Bronchial epithelial cell (primary cell): Measurements from ENCODE around the gene DNAJC28. TPM values are rescaled to one million over a fixed set of nuclear protein-coding genes. Genes with fewer than 3 reads are reported as not detected.
"Not testable (repeated sequence)": the region's sequence is repeated elsewhere in the genome, so short reads cannot be mapped to it uniquely, and the experiment has no call there.

Source experiments
- DNase-seq: peaks from one replicate; pipeline ENCODE4 v3.0.0-alpha.2; 2010; ENCODE audit warnings: low read depth
- FAIRE-seq: peaks from 2 replicates; lab custom pipeline; 2011; peaks lifted over from hg19 to GRCh38; lab: Jason Lieb, UNC
- H3K27me3 ChIP-seq: 2 replicates; pipeline ENCODE4 v1.5.1; 2011; ENCODE audit warnings: low read length; ENCODE audit not compliant: control insufficient read depth, insufficient read depth
- H3K36me3 ChIP-seq: 2 replicates; pipeline ENCODE4 v1.5.1; 2011; ENCODE audit warnings: low read length; ENCODE audit not compliant: control insufficient read depth, insufficient read depth
- H3K4me3 ChIP-seq: 2 replicates; pipeline ENCODE4 v1.5.1; 2011; ENCODE audit warnings: mild to moderate bottlenecking, low read depth, low read length, control low read depth
- CTCF ChIP-seq: IDR thresholded peaks from 2 replicates; pipeline ENCODE4 v1.5.1; 2011; ENCODE audit warnings: mild to moderate bottlenecking, moderate library complexity, low read length, control low read depth, inconsistent platforms; ENCODE audit not compliant: insufficient read depth, severe bottlenecking
- total RNA-seq: library from RNA; depleted of rRNA; stranded (reverse); fragments of >200 nt; gene quantifications from 2 replicates; pipeline ENCODE4 v1.2.1, GENCODE V29; 2014

The DNAJC28 gene
- total RNA-seq, 1 donor from 2014 or later = 1.3 TPM

DNA sequence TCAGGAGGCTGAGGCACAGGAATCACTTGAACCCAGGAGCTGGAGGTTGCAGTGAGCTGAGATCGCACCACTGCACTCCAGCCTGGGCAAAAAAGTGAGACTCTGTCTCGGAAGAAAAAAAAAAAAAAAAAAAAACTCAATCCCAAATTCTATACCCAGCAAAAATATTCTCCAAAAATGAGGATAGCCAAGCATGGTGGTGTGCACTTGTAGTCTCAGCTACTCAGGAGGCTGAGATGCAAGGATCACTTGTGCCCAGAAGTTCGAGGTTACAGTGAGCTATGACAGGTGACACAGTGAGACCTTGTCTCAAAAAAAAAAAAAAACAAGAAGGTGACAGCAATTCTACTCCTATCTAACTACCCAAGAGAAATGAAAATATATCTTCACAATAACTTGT lies 18.2 kb downstream of the DNAJC28 start:
- no peak overlapping the region for H3K4me3 ChIP-seq
- DNase-seq (no peak), FAIRE-seq (no peak)
- H3K36me3 ChIP-seq = no peaks in the 10 kb centered on the region
- no peaks in the 10 kb centered on the region for H3K27me3 ChIP-seq
- no peak for TF ChIP-seq CTCF

GRCh38 chr21:33470701-33471100 lies 20.8 kb downstream of the DNAJC28 start:
- TF ChIP-seq CTCF = no peak
- Histone ChIP-seq H3K4me3 (no peak overlapping the region), H3K27me3 (no peaks in the 10 kb centered on the region), H3K36me3 (no peaks in the 10 kb centered on the region)
- DNase-seq (no peak), FAIRE-seq (no peak)

DNA sequence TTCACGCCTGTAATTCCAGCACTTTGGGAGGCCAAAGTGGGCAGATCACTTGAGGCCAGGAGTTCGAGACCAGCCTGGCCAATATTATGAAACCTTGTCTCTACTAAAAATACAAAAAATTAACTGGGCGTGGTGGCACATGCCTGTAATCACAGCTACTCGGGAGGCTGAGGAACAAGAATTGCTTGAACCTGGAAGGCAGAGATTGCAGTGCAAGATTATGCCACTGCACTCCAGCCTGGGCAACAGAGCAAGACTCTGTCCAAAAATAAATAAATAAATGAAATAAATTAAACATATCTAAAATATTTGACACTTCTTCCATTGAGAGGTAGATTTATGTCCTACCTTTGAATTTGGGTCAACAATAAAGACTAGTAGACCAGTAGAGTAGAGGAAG lies 22.3 kb downstream of the DNAJC28 start:
- DNase-seq = not testable (repeated sequence)

DNA sequence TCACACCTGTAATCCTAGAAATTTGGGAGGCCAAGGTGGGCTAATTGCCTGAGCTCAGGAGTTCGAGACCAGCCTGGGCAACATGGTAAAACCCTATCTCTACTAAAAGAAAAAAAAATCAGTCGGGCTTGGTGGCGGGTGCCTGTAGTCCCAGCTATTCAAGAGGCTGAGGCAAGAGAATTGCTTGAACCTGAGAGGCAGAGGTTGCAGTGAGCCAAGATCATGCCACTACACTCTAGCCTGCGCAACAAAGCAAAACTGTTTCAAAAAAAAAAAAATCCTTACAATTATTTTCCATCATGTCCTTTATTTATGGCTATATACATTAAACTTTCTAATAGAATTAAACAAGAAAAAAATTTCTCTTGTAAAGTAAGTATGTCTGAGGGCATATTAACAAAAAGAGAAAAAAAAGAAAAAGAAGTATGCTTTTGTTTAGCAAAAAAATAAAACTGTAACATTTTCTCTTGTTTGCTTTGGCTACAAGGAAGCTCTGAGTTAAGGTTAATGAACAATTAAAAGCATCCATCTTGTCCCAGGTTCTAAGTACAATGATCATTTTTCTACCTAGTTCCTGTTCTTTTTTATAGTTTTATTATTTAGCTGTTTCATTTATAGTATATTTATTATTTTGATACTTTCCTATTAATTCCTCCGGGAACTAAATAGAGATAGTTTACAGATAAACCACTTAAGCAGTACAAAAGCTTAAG lies 29.8 kb downstream of the DNAJC28 start:
- no peak for TF ChIP-seq CTCF
- Histone ChIP-seq H3K27me3 (no peaks in the 10 kb centered on the region), H3K36me3 (peaks cover 2% of the 10 kb centered on the region), H3K4me3 (no peak overlapping the region)
- FAIRE-seq (no peak), DNase-seq (no peak)

More for the DNA sequence above, 22.3 kb downstream of the DNAJC28 start:
- not testable (repeated sequence) for FAIRE-seq, H3K4me3 ChIP-seq, H3K36me3 ChIP-seq, H3K27me3 ChIP-seq

DNA sequence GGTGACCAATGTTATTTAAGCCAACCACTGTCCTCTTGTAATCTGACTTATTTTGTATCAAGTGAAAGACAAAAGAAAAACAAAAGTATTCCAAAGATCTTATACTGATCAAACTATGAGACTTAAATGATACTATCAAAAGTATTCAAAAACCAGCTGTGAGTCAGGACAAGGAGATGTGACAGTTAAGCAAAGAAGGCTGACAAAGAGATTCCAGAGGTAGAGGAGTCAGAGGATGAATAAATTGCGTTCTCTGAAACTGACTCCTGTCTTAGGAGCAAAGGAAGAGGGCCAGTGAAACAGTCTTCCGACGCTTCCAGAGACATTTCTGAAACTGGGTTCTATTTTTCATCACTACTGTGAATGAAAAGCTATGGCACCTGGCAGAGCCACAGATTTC lies 32.7 kb downstream of the DNAJC28 start:
- TF ChIP-seq CTCF = no peak
- H3K4me3 ChIP-seq = no peak overlapping the region
- H3K27me3 ChIP-seq = no peaks in the 10 kb centered on the region
- DNase-seq = no peak
- no peak for FAIRE-seq
- H3K36me3 ChIP-seq = peaks cover 2% of the 10 kb centered on the region

GRCh38 chr21:33455686-33456446 lies 35.6 kb downstream of the DNAJC28 start:
- FAIRE-seq (no peak), DNase-seq (no peak)
- Histone ChIP-seq H3K27me3 (no peaks in the 10 kb centered on the region), H3K36me3 (peaks cover 2% of the 10 kb centered on the region), H3K4me3 (no peak overlapping the region)
- TF ChIP-seq CTCF = no peak
